ENCODE measurements around the gene BCL2L12. TPM values are rescaled to one million over a fixed set of nuclear protein-coding genes. Genes with fewer than 3 reads are reported as not detected.

The BCL2L12 gene
- total and polyA plus RNA-seq, 2 of the 13 experiments (the other 11 are each of a cell fraction or from before 2014, with no cell fraction given): 26.8 to 40.8 TPM

GRCh38 chr19:49684983-49685553, 19.3 kb downstream of the BCL2L12 start:
- no peak for ATAC-seq
- FAIRE-seq: no peak
- no peak overlapping the region for H3K4me2 ChIP-seq (ENCODE audit: low read depth, low read length)
- H3K9me3 ChIP-seq (ENCODE audit: low read length): no peaks in the 10 kb centered on the region
- TF ChIP-seq PRDM4 (CRISPR knock-in tag; IDR thresholded peaks at IDR 0.05; ENCODE audit: borderline replicate concordance) (no peak), POLR2AphosphoS2 (IDR thresholded peaks at IDR 0.05; ENCODE audit: low read depth, low read length) (0 out of 2 replicates have a peak, but pooled peaks have one; percentile 39), NR3C1 (CRISPR knock-in tag; IDR thresholded peaks at IDR 0.05) (no peak), NFIC (IDR thresholded peaks at IDR 0.05; ENCODE audit: low read length) (no peak)
- intact Hi-C loops (cut with micrococcal nuclease; ENCODE audit: unreplicated experiment) (no loop called here), in situ Hi-C loops (cut with HindIII; ENCODE audit: extremely low pct_ligation_motif_present, low pct_unique_long_range_greater_than_20kb) (no loop called here)
- no peak overlapping the region for H2AFZ ChIP-seq (ENCODE audit: low read length)
- no TSS peak for BruUV-seq (replicated peaks)
- DNase-seq (ENCODE audit: low spot score): no peak
- peaks cover 16% of the 10 kb centered on the region for H3K79me2 ChIP-seq (ENCODE audit: insufficient read depth, low read length)
- POLR2A ChIA-PET: interaction anchor here (1.2 to 1.5 kb wide), 2 partner anchors 9 to 166 kb away, joined by 3 to 5 read pairs; partner anchors contain the start of gene PTOV1
- peaks cover 22% of the 10 kb centered on the region for H4K20me1 ChIP-seq (ENCODE audit: insufficient read depth, low read length)
- WGBS (ENCODE audit: low lambda C conversion rate): 98% methylated on average over 10 of the region's 13 CpGs
- peaks cover 13% of the 10 kb centered on the region for H3K4me1 ChIP-seq (ENCODE audit: insufficient read depth, low read length)
- no peaks in the 10 kb centered on the region for H3K27me3 ChIP-seq (ENCODE audit: control insufficient read depth in 1 of 2, insufficient read depth in 2 of 2, low read length in 2 of 2)
- H3K4me3 ChIP-seq (replicated peaks in 1 of 3; ENCODE audit: insufficient read depth in 1 of 3, low read depth in 2 of 3, low read length in 3 of 3): no peak overlapping the region
- H3K36me3 ChIP-seq (replicated peaks in 1 of 2; ENCODE audit: control insufficient read depth in 1 of 2, insufficient read depth in 2 of 2, low read length in 2 of 2): peaks cover 22 to 66% of the 10 kb centered on the region in 2 experiments
- H3K9ac ChIP-seq (ENCODE audit: insufficient read depth, low read depth, low read length): no peak overlapping the region
- CTCF ChIA-PET (ENCODE audit: low intra/inter-chr PET ratio, low total read pairs): no interaction called here
- H3K27ac ChIP-seq (ENCODE audit: extremely low read length, insufficient read depth, low read length): no peak overlapping the region

GRCh38 chr19:49685845-49686332, 20.2 kb downstream of the BCL2L12 start:
- peaks cover 5% of the 10 kb centered on the region for H3K4me1 ChIP-seq (ENCODE audit: insufficient read depth, low read length)
- DNase-seq (ENCODE audit: low spot score) (no peak), FAIRE-seq (no peak), ATAC-seq (no peak)
- TF ChIP-seq AGO2 (optimal IDR thresholded peaks at IDR 0.05; ENCODE audit: low read depth, low read length) (peak; percentile 62), ZNF101 (CRISPR knock-in tag; IDR thresholded peaks at IDR 0.05; ENCODE audit: borderline replicate concordance, low read depth) (no peak), POLR2A (IDR thresholded peaks at IDR 0.05; ENCODE audit: insufficient read depth in 1 of 2, low read depth in 2 of 2, low read length in 2 of 2) (0 out of 4 replicates have a peak, but pooled peaks of 1 of the 2 experiments have one; percentile 32), RBFOX2 (IDR thresholded peaks at IDR 0.05; ENCODE audit: low read depth, low read length) (0 out of 2 replicates have a peak, but pooled peaks have one; percentile 31)
- no peak overlapping the region for H3K9ac ChIP-seq (ENCODE audit: insufficient read depth, low read depth, low read length)
- no TSS peak for BruUV-seq (replicated peaks)
- no peaks in the 10 kb centered on the region for H3K9me3 ChIP-seq (ENCODE audit: low read length)
- no peaks in the 10 kb centered on the region for H3K27me3 ChIP-seq (ENCODE audit: control insufficient read depth in 1 of 2, insufficient read depth in 2 of 2, low read length in 2 of 2)
- ChIA-PET CTCF (ENCODE audit: low intra/inter-chr PET ratio, low total read pairs) (no interaction called here), POLR2A (interaction anchor here (1.2 to 1.5 kb wide), 2 partner anchors 10 to 165 kb away, joined by 3 to 5 read pairs; partner anchors contain the start of gene PTOV1)
- H2AFZ ChIP-seq (ENCODE audit: low read length): no peak overlapping the region
- intact Hi-C loops (cut with micrococcal nuclease; ENCODE audit: unreplicated experiment): no loop called here
- 97% methylated on average over 19 of the region's 23 CpGs for WGBS (ENCODE audit: low lambda C conversion rate)
- H3K4me2 ChIP-seq (ENCODE audit: low read depth, low read length): no peak overlapping the region
- no peak overlapping the region for H3K4me3 ChIP-seq (replicated peaks in 1 of 3; ENCODE audit: insufficient read depth in 1 of 3, low read depth in 2 of 3, low read length in 3 of 3)
- peaks cover 9% of the 10 kb centered on the region for H3K79me2 ChIP-seq (ENCODE audit: insufficient read depth, low read length)
- peaks cover 25 to 64% of the 10 kb centered on the region in 2 experiments for H3K36me3 ChIP-seq (replicated peaks in 1 of 2; ENCODE audit: control insufficient read depth in 1 of 2, insufficient read depth in 2 of 2, low read length in 2 of 2)
- H4K20me1 ChIP-seq (ENCODE audit: insufficient read depth, low read length): peaks cover 14% of the 10 kb centered on the region
- in situ Hi-C loops (cut with HindIII; ENCODE audit: extremely low pct_ligation_motif_present, low pct_unique_long_range_greater_than_20kb): no loop called here
- H3K27ac ChIP-seq (ENCODE audit: extremely low read length, insufficient read depth, low read length): no peak overlapping the region

Data from HepG2 (cell line).